Measurements from ENCODE around the gene TIAM1. TPM values are rescaled to one million over a fixed set of nuclear protein-coding genes. Genes with fewer than 3 reads are reported as not detected.

Gene TIAM1
- total and polyA plus RNA-seq, 2 of the 8 experiments (the other 6 are each of a cell fraction or from before 2014, with no cell fraction given), result 10.1 to 30.7 TPM

GRCh38 chr21:31346256-31346821, 2.3 kb upstream of the TIAM1 start:
- POLR2A ChIA-PET (ENCODE audit: partially characterized antibody), result interaction anchor here (0.9 to 1.0 kb wide), 2 partner anchors 12 to 213 kb away, joined by 3 to 4 read pairs; no protein-coding TSS in a partner anchor
- Histone ChIP-seq H3K14ac (ENCODE audit: insufficient read length) (no peak overlapping the region), H3K4me1 (replicated peaks in 1 of 4; ENCODE audit: control insufficient read depth in 3 of 4, insufficient read depth in 4 of 4, low read length in 3 of 4) (peaks cover 0 to 5% (median 3%) of the 10 kb centered on the region in 4 experiments; a peak in 3 of 7 replicates), H3K4ac (replicated peaks; ENCODE audit: insufficient read length, low read depth, low read length) (no peak overlapping the region), H4K8ac (ENCODE audit: extremely low read depth, insufficient read depth, low read length) (no peak overlapping the region), H3K23ac (ENCODE audit: insufficient read length) (no peak overlapping the region), H4K91ac (replicated peaks; ENCODE audit: insufficient read length, low read length) (no peak overlapping the region), H2AK5ac (ENCODE audit: low read depth, low read length) (no peak overlapping the region), H2BK20ac (ENCODE audit: low read length) (no peak overlapping the region), H4K20me1 (replicated peaks in 1 of 2; ENCODE audit: control insufficient read depth in 1 of 2, insufficient read depth in 2 of 2, low read length in 2 of 2) (peaks cover 0 to 4% of the 10 kb centered on the region in 2 experiments), H2BK12ac (ENCODE audit: low read depth, low read length) (no peak overlapping the region), H3K27me3 (replicated peaks in 1 of 4; ENCODE audit: control insufficient read depth in 3 of 4, extremely low read depth in 1 of 4, insufficient read depth in 3 of 4, low read length in 3 of 4) (peaks cover 0 to 2% (median 0%) of the 10 kb centered on the region in 4 experiments; a peak in 1 of 7 replicates), H2BK15ac (ENCODE audit: low read length) (no peak overlapping the region), H3K4me3 (ENCODE audit: extremely low read depth in 1 of 4, insufficient read depth in 2 of 4, low read depth in 3 of 4, low read length in 4 of 4) (no peak overlapping the region), H2AFZ (ENCODE audit: low read length) (no peak overlapping the region), H3K23me2 (ENCODE audit: low read depth, low read length) (peaks cover 10% of the 10 kb centered on the region), H4K5ac (ENCODE audit: insufficient read length, low read depth, low read length) (no peak overlapping the region), H3K4me2 (ENCODE audit: insufficient read depth in 1 of 2, low read depth in 2 of 2, low read length in 2 of 2) (no peak overlapping the region), H3K9ac (replicated peaks in 1 of 4; ENCODE audit: extremely low read depth in 1 of 4, low read depth in 3 of 4, low read length in 3 of 4) (no peak overlapping the region), H3K36me3 (ENCODE audit: control insufficient read depth in 2 of 4, insufficient read depth in 4 of 4, low read length in 3 of 4) (no peaks in the 10 kb centered on the region), H3K18ac (ENCODE audit: extremely low read depth, low read length) (no peak overlapping the region), H2BK120ac (replicated peaks; ENCODE audit: low read depth, low read length) (no peak overlapping the region), H3K9me3 (ENCODE audit: insufficient read depth in 2 of 2, low read depth in 1 of 2, low read length in 1 of 2) (no peaks in the 10 kb centered on the region), H2BK5ac (ENCODE audit: low read depth, low read length) (no peak overlapping the region), H3K79me2 (ENCODE audit: control insufficient read depth in 1 of 2, insufficient read depth in 2 of 2, low read length in 2 of 2) (peaks cover 0 to 8% of the 10 kb centered on the region in 2 experiments; a peak in 2 of 4 replicates), H3K27ac (ENCODE audit: low read depth, low read length) (no peak overlapping the region), H3K56ac (replicated peaks; ENCODE audit: insufficient read length, low read depth, low read length) (no peak overlapping the region), H3K79me1 (ENCODE audit: low read depth, low read length) (no peaks in the 10 kb centered on the region)
- CTCF ChIA-PET (ENCODE audit: partially characterized antibody), result interaction anchor here (0.7 to 2.5 kb wide), 10 partner anchors 10 to 168 kb away, joined by 3 to 10 read pairs (median 4); no protein-coding TSS in a partner anchor
- no peak for DNase-seq (ENCODE audit: low read depth in 1 of 2, low spot score in 2 of 2)
- WGBS, 2 experiments (ENCODE audit: extremely low coverage in 1 of 2, insufficient coverage in 1 of 2, insufficient read length in 1 of 2, insufficient replicate concordance in 2 of 2, low coverage in 1 of 2, low lambda C conversion rate in 2 of 2, missing lambda C conversion rate in 1 of 2), result 87% methylated on average over 14 of the region's 14 CpGs; no CpG with 5 or more reads in 1 of the 2 experiments
- no peak for FAIRE-seq
- no peak for TF ChIP-seq TAF7 (optimal IDR thresholded peaks at IDR 0.05; ENCODE audit: borderline replicate concordance, low read depth, low read length)
- TF ChIP-seq SIX5 (IDR thresholded peaks at IDR 0.05; ENCODE audit: low read depth, low read length), result no peak
- no peak for TF ChIP-seq TCF12 (IDR thresholded peaks at IDR 0.05; ENCODE audit: low read depth, low read length)
- TF ChIP-seq SRF (IDR thresholded peaks at IDR 0.05; ENCODE audit: low read depth, low read length), result no peak
- TF ChIP-seq EGR1 (IDR thresholded peaks at IDR 0.05; ENCODE audit: borderline replicate concordance, low read depth, low read length), result no peak
- no peak for TF ChIP-seq TEAD4 (IDR thresholded peaks at IDR 0.05; ENCODE audit: low read depth, low read length)
